Prostate gland (tissue), 2 donors: ENCODE results near the gene TBX2.

ENCODE experiments used
- POLR2A ChIP-seq: fragments of 450-650 bp; IDR thresholded peaks from one replicate; pipeline ENCODE4 v1.6.1; 2016; ENCODE audit warnings: antibody characterized with exemption, mild to moderate bottlenecking
- TF ChIP-seq, protein P1 (sequence below), 4 experiments: fragments of 200-600 bp in 2 of 4; fragments of 450-650 bp in 2 of 4; sonication (generic) in 2 of 4; IDR thresholded peaks; 1 replicate in 3 of 4; 2 replicates in 1 of 4; pipeline ENCODE4 v1.5.1; 2016 to 2019; ENCODE audit warnings: antibody characterized with exemption in 4 of 4, mild to moderate bottlenecking in 2 of 4, moderate library complexity in 2 of 4

DNA sequence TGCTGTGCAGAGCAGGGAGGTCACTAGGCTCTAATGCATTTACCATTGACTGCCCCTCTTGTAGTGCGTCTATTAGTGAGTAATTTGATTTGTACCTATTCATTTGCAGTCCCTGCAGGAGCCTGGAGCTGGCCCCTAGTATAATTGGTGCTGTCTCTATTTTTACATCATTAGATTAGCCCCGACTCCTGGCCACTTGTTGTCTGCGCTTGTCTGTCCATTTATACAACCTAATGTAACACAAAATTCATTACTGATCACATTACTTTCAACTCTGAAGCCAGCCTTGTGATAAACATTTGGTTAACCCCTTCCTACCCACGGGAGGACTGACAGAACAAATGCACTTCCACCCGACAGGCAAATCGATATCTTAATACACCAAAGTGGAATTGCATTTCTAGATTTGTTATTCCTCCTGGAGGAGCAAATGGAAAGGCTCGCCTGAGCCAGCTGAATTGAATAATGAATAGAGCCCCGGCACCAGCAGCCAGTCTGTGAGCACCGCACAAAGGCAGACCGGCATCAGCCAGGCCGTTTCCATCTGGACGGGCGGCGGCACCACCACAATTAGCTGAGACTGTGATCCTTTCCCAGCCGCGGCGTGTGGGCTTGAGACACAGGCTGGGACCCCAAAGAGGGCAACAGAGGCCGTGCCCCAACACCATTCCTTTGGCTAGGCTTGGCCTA is 18.7 kb upstream of the TBX2 start:
- TF ChIP-seq POLR2A: no peak
- TF ChIP-seq, protein P1, sequence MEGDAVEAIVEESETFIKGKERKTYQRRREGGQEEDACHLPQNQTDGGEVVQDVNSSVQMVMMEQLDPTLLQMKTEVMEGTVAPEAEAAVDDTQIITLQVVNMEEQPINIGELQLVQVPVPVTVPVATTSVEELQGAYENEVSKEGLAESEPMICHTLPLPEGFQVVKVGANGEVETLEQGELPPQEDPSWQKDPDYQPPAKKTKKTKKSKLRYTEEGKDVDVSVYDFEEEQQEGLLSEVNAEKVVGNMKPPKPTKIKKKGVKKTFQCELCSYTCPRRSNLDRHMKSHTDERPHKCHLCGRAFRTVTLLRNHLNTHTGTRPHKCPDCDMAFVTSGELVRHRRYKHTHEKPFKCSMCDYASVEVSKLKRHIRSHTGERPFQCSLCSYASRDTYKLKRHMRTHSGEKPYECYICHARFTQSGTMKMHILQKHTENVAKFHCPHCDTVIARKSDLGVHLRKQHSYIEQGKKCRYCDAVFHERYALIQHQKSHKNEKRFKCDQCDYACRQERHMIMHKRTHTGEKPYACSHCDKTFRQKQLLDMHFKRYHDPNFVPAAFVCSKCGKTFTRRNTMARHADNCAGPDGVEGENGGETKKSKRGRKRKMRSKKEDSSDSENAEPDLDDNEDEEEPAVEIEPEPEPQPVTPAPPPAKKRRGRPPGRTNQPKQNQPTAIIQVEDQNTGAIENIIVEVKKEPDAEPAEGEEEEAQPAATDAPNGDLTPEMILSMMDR (IDR thresholded peaks at IDR 0.05): no peak
